Hepatocyte (in vitro differentiated cells): ENCODE measurements around the gene LGALSL. TPM values are rescaled to one million over a fixed set of nuclear protein-coding genes. Genes with fewer than 3 reads are reported as not detected.
"Not testable (repeated sequence)": the region's sequence is repeated elsewhere in the genome, so short reads cannot be mapped to it uniquely, and the experiment has no call there.

Experiments
- DNase-seq: peaks from one replicate; pipeline ENCODE4 v3.0.0-alpha.2; 2016; ENCODE audit warnings: low spot score
- H2AFZ ChIP-seq: fragments of 200-600 bp; sonication (generic); 2 replicates; pipeline ENCODE4 v1.6.0; 2016; ENCODE audit warnings: antibody characterized with exemption, mild to moderate bottlenecking
- H3K27ac ChIP-seq: fragments of 200-600 bp; sonication (generic); 2 replicates; pipeline ENCODE4 v1.5.1; 2016; ENCODE audit warnings: mild to moderate bottlenecking
- H3K27me3 ChIP-seq: fragments of 200-600 bp; sonication (generic); 2 replicates; pipeline ENCODE4 v1.6.1; 2016
- H3K36me3 ChIP-seq: fragments of 200-600 bp; sonication (generic); replicated peaks from 2 replicates; pipeline ENCODE4 v1.5.1; 2016; ENCODE audit warnings: low read depth; ENCODE audit not compliant: insufficient read depth
- H3K4me1 ChIP-seq: fragments of 200-600 bp; sonication (generic); 2 replicates; pipeline ENCODE4 v1.5.1; 2016; ENCODE audit warnings: mild to moderate bottlenecking, moderate library complexity; ENCODE audit not compliant: insufficient read depth
- H3K4me2 ChIP-seq: fragments of 200-600 bp; sonication (generic); 2 replicates; pipeline ENCODE4 v1.6.0; 2016
- H3K4me3 ChIP-seq: fragments of 200-600 bp; sonication (generic); 2 replicates; pipeline ENCODE4 v1.5.1; 2016; ENCODE audit warnings: mild to moderate bottlenecking
- H3K79me2 ChIP-seq: fragments of 200-600 bp; sonication (generic); 2 replicates; pipeline ENCODE4 v1.6.0; 2017; ENCODE audit warnings: mild to moderate bottlenecking
- H3K9me2 ChIP-seq: fragments of 200-600 bp; sonication (generic); replicated peaks from 2 replicates; pipeline ENCODE4 v1.6.0; 2017; ENCODE audit warnings: mild to moderate bottlenecking; ENCODE audit not compliant: insufficient read depth
- H3K9me3 ChIP-seq: fragments of 200-600 bp; sonication (generic); 2 replicates; pipeline ENCODE4 v1.5.1; 2016; ENCODE audit warnings: low read depth, mild to moderate bottlenecking
- H4K20me1 ChIP-seq: fragments of 200-600 bp; sonication (generic); 2 replicates; pipeline ENCODE4 v1.6.0; 2016; ENCODE audit warnings: mild to moderate bottlenecking; ENCODE audit not compliant: insufficient read depth, poor library complexity, severe bottlenecking
- EZH2 ChIP-seq: fragments of 200-600 bp; sonication (generic); IDR thresholded peaks from 2 replicates; pipeline ENCODE4 v1.6.1; 2016; ENCODE audit warnings: antibody characterized with exemption, mild to moderate bottlenecking, borderline replicate concordance
- EZH2phosphoT487 ChIP-seq: fragments of 200-600 bp; sonication (generic); IDR thresholded peaks from one replicate; pipeline ENCODE4 v1.6.1; 2018; ENCODE audit warnings: antibody characterized with exemption, mild to moderate bottlenecking, low read depth, moderate library complexity; ENCODE audit not compliant: unreplicated experiment, severe bottlenecking
- WGBS: methylation state at CpG from one replicate; pipeline ENCODE4 v1.1.6; 2016; ENCODE audit warnings: low lambda C conversion rate; ENCODE audit errors: missing lambda C conversion rate; 5-methylcytosine and 5-hydroxymethylcytosine counted together
- polyA plus RNA-seq: library from polyadenylated mRNA; unstranded; fragments of >200 nt; fragmentation: Nextera tagmentation; extraction: Ambion mirVana; gene quantifications from 2 replicates; pipeline ENCODE4 v1.2.1, GENCODE V29; 2016
- total RNA-seq: library from RNA; depleted of rRNA; stranded (reverse); fragments of >200 nt; gene quantifications from 2 replicates; pipeline ENCODE4 v1.2.3, GENCODE V29; 2014
- TF ChIP-seq, protein P1 (sequence below): fragments of 200-600 bp; sonication (generic); IDR thresholded peaks from 2 replicates; pipeline ENCODE4 v1.5.1; 2016; ENCODE audit warnings: antibody characterized with exemption, mild to moderate bottlenecking; ENCODE audit not compliant: poor library complexity

LGALSL gene
- total and polyA plus RNA-seq, 2 experiments from 2014 or later: 30.7 to 44.6 TPM

GRCh38 chr2:64439194-64439593, 14.8 kb upstream of the LGALSL start:
- no peak for TF ChIP-seq EZH2
- TF ChIP-seq EZH2phosphoT487: peak; percentile 69
- TF ChIP-seq, protein P1, sequence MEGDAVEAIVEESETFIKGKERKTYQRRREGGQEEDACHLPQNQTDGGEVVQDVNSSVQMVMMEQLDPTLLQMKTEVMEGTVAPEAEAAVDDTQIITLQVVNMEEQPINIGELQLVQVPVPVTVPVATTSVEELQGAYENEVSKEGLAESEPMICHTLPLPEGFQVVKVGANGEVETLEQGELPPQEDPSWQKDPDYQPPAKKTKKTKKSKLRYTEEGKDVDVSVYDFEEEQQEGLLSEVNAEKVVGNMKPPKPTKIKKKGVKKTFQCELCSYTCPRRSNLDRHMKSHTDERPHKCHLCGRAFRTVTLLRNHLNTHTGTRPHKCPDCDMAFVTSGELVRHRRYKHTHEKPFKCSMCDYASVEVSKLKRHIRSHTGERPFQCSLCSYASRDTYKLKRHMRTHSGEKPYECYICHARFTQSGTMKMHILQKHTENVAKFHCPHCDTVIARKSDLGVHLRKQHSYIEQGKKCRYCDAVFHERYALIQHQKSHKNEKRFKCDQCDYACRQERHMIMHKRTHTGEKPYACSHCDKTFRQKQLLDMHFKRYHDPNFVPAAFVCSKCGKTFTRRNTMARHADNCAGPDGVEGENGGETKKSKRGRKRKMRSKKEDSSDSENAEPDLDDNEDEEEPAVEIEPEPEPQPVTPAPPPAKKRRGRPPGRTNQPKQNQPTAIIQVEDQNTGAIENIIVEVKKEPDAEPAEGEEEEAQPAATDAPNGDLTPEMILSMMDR: no peak
- Histone ChIP-seq H3K79me2 (no peaks in the 10 kb centered on the region), H3K9me2 (no peaks in the 10 kb centered on the region), H3K27ac (no peak overlapping the region), H3K9me3 (no peaks in the 10 kb centered on the region), H2AFZ (no peak overlapping the region), H3K4me3 (no peak overlapping the region), H3K27me3 (peaks cover 9% of the 10 kb centered on the region), H3K36me3 (no peaks in the 10 kb centered on the region), H3K4me1 (no peaks in the 10 kb centered on the region), H4K20me1 (no peaks in the 10 kb centered on the region), H3K4me2 (no peak overlapping the region)
- no peak for DNase-seq

- Histone ChIP-seq H3K4me3 (no peak overlapping the region), H3K4me1 (no peaks in the 10 kb centered on the region), H3K27ac (no peak overlapping the region), H4K20me1 (no peaks in the 10 kb centered on the region), H3K27me3 (peaks cover 9% of the 10 kb centered on the region), H3K9me3 (no peaks in the 10 kb centered on the region), H2AFZ (no peak overlapping the region), H3K36me3 (no peaks in the 10 kb centered on the region), H3K9me2 (no peaks in the 10 kb centered on the region), H3K79me2 (no peaks in the 10 kb centered on the region), H3K4me2 (no peak overlapping the region)
- no peak for DNase-seq
- 66% methylated on average over 2 of the region's 2 CpGs for WGBS
- TF ChIP-seq EZH2phosphoT487 (no peak), EZH2 (no peak)
These were observed 13.1 kb upstream of the LGALSL start for GRCh38 chr2:64440843-64441242.

DNA sequence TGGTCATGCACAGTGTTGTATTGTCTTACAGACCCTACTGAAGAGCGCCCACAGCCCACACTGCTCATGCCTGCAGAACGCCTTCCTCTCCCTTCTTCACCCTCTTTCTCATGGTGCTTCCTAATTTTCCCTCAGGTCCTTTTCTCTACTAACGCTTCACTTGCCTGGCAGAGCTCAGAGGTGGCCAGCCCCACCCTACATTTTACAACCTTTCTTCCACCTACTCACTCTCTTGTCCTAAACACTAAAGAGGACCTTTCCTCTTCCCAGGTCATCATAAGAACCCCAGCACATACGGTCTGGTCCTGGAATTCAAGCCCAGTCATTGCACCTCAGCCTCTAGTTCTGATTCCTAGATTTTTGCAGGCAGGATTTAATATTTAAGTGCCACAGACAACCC, 11.7 kb upstream of the LGALSL start:
- 84% methylated on average over 4 of the region's 4 CpGs for WGBS
- H3K79me2 ChIP-seq: no peaks in the 10 kb centered on the region
- H3K9me3 ChIP-seq: no peaks in the 10 kb centered on the region
- H4K20me1 ChIP-seq: no peaks in the 10 kb centered on the region
- H3K4me1 ChIP-seq: no peaks in the 10 kb centered on the region
- TF ChIP-seq EZH2 (no peak), EZH2phosphoT487 (no peak)
- TF ChIP-seq, protein P1: no peak
- H3K4me2 ChIP-seq: no peak overlapping the region
- H3K36me3 ChIP-seq: no peaks in the 10 kb centered on the region
- H3K9me2 ChIP-seq: no peaks in the 10 kb centered on the region
- H3K27ac ChIP-seq: no peak overlapping the region
- no peak overlapping the region for H3K4me3 ChIP-seq
- no peak for DNase-seq
- H3K27me3 ChIP-seq: peaks cover 9% of the 10 kb centered on the region
- H2AFZ ChIP-seq: no peak overlapping the region

DNA sequence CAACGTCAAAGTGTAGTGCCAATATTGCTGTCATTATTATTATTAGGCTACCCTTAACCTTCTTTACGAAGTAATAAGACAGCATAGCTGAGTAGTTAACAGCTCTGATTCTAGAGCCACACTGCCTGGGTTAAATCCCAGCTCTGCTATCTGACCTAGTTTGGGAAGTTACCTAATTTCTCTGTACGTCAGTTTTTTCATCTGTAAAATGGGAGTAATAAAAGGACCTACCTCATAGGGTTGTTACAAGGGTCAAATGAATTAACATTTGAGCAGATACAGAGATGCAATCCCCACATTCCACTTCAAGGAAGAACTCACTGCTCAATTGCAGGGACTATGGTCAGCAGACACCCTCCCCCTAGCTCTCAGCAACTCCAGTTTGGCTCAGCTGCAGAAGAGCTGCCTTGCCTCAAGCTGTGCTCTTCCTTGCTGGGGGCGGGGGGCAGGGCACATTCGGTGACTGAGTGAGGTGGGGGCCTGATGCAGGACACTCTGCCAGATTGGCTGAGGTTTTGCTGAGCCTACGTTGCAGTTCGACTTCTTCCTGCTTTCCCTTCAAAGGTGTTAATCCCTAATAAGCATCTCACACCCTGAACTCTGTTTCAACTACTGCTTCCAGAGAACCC, 11.0 kb upstream of the LGALSL start:
- Histone ChIP-seq H3K36me3 (no peaks in the 10 kb centered on the region), H3K9me3 (no peaks in the 10 kb centered on the region), H4K20me1 (no peaks in the 10 kb centered on the region), H3K4me2 (no peak overlapping the region), H3K27me3 (peaks cover 8% of the 10 kb centered on the region), H3K27ac (no peak overlapping the region), H3K79me2 (no peaks in the 10 kb centered on the region), H3K4me1 (no peaks in the 10 kb centered on the region), H3K4me3 (no peak overlapping the region), H3K9me2 (no peaks in the 10 kb centered on the region), H2AFZ (no peak overlapping the region)
- no peak for TF ChIP-seq EZH2phosphoT487
- TF ChIP-seq, protein P1: no peak
- no peak for TF ChIP-seq EZH2
- WGBS: 54% methylated on average over 6 of the region's 7 CpGs
- DNase-seq: no peak

GRCh38 chr2:64445970-64446369, 8.0 kb upstream of the LGALSL start:
- not testable (repeated sequence) for H2AFZ ChIP-seq, DNase-seq, H3K79me2 ChIP-seq, H3K27ac ChIP-seq, H3K4me2 ChIP-seq, H3K27me3 ChIP-seq, H3K4me3 ChIP-seq, H3K9me2 ChIP-seq, H3K9me3 ChIP-seq, H4K20me1 ChIP-seq, H3K36me3 ChIP-seq, H3K4me1 ChIP-seq
